ENCODE measurements around the gene ARMC9. TPM values are rescaled to one million over a fixed set of nuclear protein-coding genes. Genes with fewer than 3 reads are reported as not detected.

Gene ARMC9
- total RNA-seq, 1 donor from 2014 or later, result 19.3 TPM

GRCh38 chr2:231321021-231321420, 122.6 kb downstream of the ARMC9 start:
- no peak overlapping the region for H3K4me3 Mint-ChIP-seq (ENCODE audit: unreplicated experiment)
- H3K36me3 Mint-ChIP-seq (ENCODE audit: unreplicated experiment), result peaks cover 26% of the 10 kb centered on the region
- no peak overlapping the region for H3K27ac Mint-ChIP-seq (ENCODE audit: unreplicated experiment)
- peaks cover 2% of the 10 kb centered on the region for H3K27me3 Mint-ChIP-seq (ENCODE audit: unreplicated experiment)
- no peaks in the 10 kb centered on the region for H3K4me1 Mint-ChIP-seq (ENCODE audit: low read depth, unreplicated experiment)
- H3K9me3 Mint-ChIP-seq (ENCODE audit: unreplicated experiment), result peaks cover 11% of the 10 kb centered on the region
- TF ChIP-seq, protein P1, sequence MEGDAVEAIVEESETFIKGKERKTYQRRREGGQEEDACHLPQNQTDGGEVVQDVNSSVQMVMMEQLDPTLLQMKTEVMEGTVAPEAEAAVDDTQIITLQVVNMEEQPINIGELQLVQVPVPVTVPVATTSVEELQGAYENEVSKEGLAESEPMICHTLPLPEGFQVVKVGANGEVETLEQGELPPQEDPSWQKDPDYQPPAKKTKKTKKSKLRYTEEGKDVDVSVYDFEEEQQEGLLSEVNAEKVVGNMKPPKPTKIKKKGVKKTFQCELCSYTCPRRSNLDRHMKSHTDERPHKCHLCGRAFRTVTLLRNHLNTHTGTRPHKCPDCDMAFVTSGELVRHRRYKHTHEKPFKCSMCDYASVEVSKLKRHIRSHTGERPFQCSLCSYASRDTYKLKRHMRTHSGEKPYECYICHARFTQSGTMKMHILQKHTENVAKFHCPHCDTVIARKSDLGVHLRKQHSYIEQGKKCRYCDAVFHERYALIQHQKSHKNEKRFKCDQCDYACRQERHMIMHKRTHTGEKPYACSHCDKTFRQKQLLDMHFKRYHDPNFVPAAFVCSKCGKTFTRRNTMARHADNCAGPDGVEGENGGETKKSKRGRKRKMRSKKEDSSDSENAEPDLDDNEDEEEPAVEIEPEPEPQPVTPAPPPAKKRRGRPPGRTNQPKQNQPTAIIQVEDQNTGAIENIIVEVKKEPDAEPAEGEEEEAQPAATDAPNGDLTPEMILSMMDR (IDR thresholded peaks at IDR 0.05; ENCODE audit: partially characterized antibody, unreplicated experiment), result no peak
- DNase-seq, result no peak

DNA sequence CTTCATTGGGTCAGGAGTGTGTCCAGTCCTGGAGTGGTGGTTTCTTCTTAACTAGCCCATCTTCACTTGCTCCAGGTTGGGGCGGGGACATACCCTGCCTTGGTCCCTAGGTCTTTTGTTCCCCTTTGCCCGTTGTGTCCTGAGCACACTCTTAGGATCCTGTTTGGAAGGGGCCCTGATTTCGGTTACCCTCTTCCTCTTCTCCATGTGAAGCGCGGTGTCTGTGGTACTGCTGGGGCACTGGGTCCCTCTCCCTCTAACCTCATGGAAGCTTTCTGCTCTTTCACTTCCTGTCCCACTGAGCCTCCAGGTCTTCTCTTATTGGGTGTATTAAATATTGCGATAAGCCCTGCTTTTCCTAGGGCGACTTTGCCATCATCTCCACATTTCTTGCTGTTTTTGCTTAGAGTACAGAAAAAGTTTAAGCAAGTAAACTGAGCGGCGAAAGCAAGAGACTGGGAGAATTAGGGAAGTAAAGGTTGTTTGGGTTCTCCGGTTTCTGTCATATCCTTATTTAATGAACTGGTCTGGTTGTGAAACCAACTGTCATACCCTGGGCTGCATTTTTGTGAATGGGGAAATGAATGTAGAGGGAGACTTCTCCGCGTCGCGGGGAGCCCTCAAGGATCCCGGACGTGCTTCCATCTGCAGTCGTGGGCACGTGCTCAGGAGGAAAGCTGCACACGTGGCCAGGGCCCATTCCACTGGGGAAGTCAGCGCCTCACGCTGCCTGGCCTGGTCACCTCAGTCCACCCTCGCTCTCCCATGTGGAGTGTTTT, 123.3 kb downstream of the ARMC9 start:
- peaks cover 24% of the 10 kb centered on the region for H3K36me3 Mint-ChIP-seq (ENCODE audit: unreplicated experiment)
- peaks cover 11% of the 10 kb centered on the region for H3K9me3 Mint-ChIP-seq (ENCODE audit: unreplicated experiment)
- DNase-seq, result no peak
- no peaks in the 10 kb centered on the region for H3K4me1 Mint-ChIP-seq (ENCODE audit: low read depth, unreplicated experiment)
- TF ChIP-seq, protein P1 (IDR thresholded peaks at IDR 0.05; ENCODE audit: partially characterized antibody, unreplicated experiment), result no peak
- H3K27ac Mint-ChIP-seq (ENCODE audit: unreplicated experiment), result no peak overlapping the region
- H3K27me3 Mint-ChIP-seq (ENCODE audit: unreplicated experiment), result peaks cover 2% of the 10 kb centered on the region
- H3K4me3 Mint-ChIP-seq (ENCODE audit: unreplicated experiment), result no peak overlapping the region

DNA sequence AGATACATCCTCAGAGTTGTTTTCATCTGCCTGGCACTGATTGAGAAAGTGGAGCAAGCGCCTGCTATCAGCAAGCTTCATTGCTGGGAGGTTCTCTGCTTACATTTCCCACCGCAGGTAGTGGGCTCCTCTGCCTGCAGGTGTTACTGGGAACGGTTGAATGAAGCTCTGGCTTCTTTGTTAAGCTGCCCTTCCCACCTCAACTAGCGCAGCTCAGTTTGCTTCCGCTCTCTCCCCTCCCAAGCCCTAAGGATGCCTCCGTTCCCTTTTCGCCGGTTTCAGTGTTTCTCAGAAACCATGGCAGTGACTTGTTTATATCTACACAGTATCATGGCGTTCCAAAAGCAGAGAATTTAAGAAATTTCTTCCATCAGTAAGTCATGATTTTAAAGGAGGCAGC, 124.9 kb downstream of the ARMC9 start:
- Mint-ChIP-seq H3K4me1 (ENCODE audit: low read depth, unreplicated experiment) (peaks cover 1% of the 10 kb centered on the region), H3K9me3 (ENCODE audit: unreplicated experiment) (peaks cover 7% of the 10 kb centered on the region), H3K36me3 (ENCODE audit: unreplicated experiment) (peaks cover 14% of the 10 kb centered on the region), H3K4me3 (ENCODE audit: unreplicated experiment) (no peak overlapping the region), H3K27ac (ENCODE audit: unreplicated experiment) (no peak overlapping the region), H3K27me3 (ENCODE audit: unreplicated experiment) (peaks cover 2% of the 10 kb centered on the region)
- TF ChIP-seq, protein P1 (IDR thresholded peaks at IDR 0.05; ENCODE audit: partially characterized antibody, unreplicated experiment), result no peak
- DNase-seq, result no peak

- Mint-ChIP-seq H3K27me3 (ENCODE audit: unreplicated experiment) (no peaks in the 10 kb centered on the region), H3K4me1 (ENCODE audit: low read depth, unreplicated experiment) (peaks cover 1% of the 10 kb centered on the region), H3K36me3 (ENCODE audit: unreplicated experiment) (no peaks in the 10 kb centered on the region), H3K4me3 (ENCODE audit: unreplicated experiment) (no peak overlapping the region), H3K27ac (ENCODE audit: unreplicated experiment) (no peak overlapping the region), H3K9me3 (ENCODE audit: unreplicated experiment) (peaks cover 2% of the 10 kb centered on the region)
- TF ChIP-seq, protein P1 (IDR thresholded peaks at IDR 0.05; ENCODE audit: partially characterized antibody, unreplicated experiment), result no peak
- DNase-seq, result no peak
Observed at GRCh38 chr2:231325826-231326225, 127.4 kb downstream of the ARMC9 start.

DNA sequence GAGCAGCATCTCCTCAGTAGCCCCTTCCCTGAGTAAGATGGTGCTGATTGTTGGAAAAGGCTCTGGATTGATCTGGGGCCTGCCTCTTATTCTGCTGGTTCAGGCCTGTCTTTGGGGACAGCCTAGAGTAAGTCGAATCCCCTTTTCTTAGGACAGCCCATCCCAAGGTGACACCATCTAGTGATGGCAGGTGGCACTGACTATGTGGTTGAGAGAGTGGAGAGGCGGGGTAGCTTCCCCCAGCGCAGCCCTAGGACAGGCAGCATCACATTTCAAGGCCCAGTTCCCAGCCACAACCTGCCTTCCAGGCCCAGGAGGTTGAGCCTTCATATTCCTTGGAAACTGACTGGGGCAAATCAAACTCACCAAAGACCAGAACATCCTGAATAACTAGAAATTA, 128.0 kb downstream of the ARMC9 start:
- Mint-ChIP-seq H3K9me3 (ENCODE audit: unreplicated experiment) (peaks cover 2% of the 10 kb centered on the region), H3K27ac (ENCODE audit: unreplicated experiment) (no peak overlapping the region), H3K36me3 (ENCODE audit: unreplicated experiment) (no peaks in the 10 kb centered on the region), H3K4me3 (ENCODE audit: unreplicated experiment) (no peak overlapping the region), H3K4me1 (ENCODE audit: low read depth, unreplicated experiment) (peaks cover 1% of the 10 kb centered on the region), H3K27me3 (ENCODE audit: unreplicated experiment) (no peaks in the 10 kb centered on the region)
- TF ChIP-seq, protein P1 (IDR thresholded peaks at IDR 0.05; ENCODE audit: partially characterized antibody, unreplicated experiment), result no peak
- DNase-seq, result no peak
